Measurements from ENCODE around the gene CD300C. TPM values are rescaled to one million over a fixed set of nuclear protein-coding genes. Genes with fewer than 3 reads are reported as not detected.
"Not testable (repeated sequence)": the region's sequence is repeated elsewhere in the genome, so short reads cannot be mapped to it uniquely, and the experiment has no call there.

CD300C gene
- total RNA-seq, 3 donors from 2014 or later: 0.26 to 1.7 (median 0.95) TPM

- no peaks in the 10 kb centered on the region for H3K9me3 ChIP-seq
- ATAC-seq: peak; percentile 82
- H3K4me3 ChIP-seq: no peak overlapping the region
- intact Hi-C loops (cut with DNase I, micrococcal nuclease): no loop called here
- no peak for DNase-seq
- TF ChIP-seq, protein P1, sequence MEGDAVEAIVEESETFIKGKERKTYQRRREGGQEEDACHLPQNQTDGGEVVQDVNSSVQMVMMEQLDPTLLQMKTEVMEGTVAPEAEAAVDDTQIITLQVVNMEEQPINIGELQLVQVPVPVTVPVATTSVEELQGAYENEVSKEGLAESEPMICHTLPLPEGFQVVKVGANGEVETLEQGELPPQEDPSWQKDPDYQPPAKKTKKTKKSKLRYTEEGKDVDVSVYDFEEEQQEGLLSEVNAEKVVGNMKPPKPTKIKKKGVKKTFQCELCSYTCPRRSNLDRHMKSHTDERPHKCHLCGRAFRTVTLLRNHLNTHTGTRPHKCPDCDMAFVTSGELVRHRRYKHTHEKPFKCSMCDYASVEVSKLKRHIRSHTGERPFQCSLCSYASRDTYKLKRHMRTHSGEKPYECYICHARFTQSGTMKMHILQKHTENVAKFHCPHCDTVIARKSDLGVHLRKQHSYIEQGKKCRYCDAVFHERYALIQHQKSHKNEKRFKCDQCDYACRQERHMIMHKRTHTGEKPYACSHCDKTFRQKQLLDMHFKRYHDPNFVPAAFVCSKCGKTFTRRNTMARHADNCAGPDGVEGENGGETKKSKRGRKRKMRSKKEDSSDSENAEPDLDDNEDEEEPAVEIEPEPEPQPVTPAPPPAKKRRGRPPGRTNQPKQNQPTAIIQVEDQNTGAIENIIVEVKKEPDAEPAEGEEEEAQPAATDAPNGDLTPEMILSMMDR (IDR thresholded peaks at IDR 0.05): no peak
- no peaks in the 10 kb centered on the region for H3K4me1 ChIP-seq (ENCODE audit: low read depth)
- no peaks in the 10 kb centered on the region for H3K36me3 ChIP-seq (ENCODE audit: low read depth)
Measured at GRCh38 chr17:74584292-74585060, 38.6 kb upstream of the CD300C start.

DNA sequence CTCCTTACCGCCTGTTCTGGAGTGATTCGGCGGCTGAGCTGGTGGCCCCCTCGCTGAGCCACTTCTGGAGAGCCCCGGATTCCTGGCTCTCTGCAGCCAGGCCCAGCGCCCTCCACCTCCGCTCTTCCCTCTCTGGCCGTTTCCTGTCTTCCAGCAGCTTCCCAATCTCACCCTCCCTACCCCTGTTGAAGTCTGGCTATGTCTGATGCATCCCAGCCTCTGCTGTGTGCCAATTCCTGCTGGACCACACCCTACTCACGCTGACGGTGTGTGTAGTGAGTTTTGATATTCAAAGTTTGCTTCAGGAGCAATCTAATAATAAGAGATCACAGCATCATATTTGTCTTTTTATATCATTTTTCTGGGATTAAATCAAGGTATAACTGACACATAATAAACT lies 36.7 kb upstream of the CD300C start:
- H3K36me3 ChIP-seq (ENCODE audit: low read depth): no peaks in the 10 kb centered on the region
- H3K4me1 ChIP-seq (ENCODE audit: low read depth): no peaks in the 10 kb centered on the region
- ATAC-seq: peak; percentile 30
- no peaks in the 10 kb centered on the region for H3K9me3 ChIP-seq
- intact Hi-C loops (cut with DNase I, micrococcal nuclease): no loop called here
- no peak for DNase-seq
- H3K4me3 ChIP-seq: no peak overlapping the region
- TF ChIP-seq, protein P1 (IDR thresholded peaks at IDR 0.05): no peak

- Histone ChIP-seq H3K4me1 (ENCODE audit: low read depth) (no peaks in the 10 kb centered on the region), H3K36me3 (ENCODE audit: low read depth) (no peaks in the 10 kb centered on the region), H3K9me3 (no peaks in the 10 kb centered on the region), H3K4me3 (no peak overlapping the region)
- ATAC-seq (no peak), DNase-seq (no peak)
- intact Hi-C loops (cut with DNase I, micrococcal nuclease): no loop called here
- TF ChIP-seq, protein P1 (IDR thresholded peaks at IDR 0.05): no peak
Measured at GRCh38 chr17:74579900-74580299, 34.0 kb upstream of the CD300C start.

DNA sequence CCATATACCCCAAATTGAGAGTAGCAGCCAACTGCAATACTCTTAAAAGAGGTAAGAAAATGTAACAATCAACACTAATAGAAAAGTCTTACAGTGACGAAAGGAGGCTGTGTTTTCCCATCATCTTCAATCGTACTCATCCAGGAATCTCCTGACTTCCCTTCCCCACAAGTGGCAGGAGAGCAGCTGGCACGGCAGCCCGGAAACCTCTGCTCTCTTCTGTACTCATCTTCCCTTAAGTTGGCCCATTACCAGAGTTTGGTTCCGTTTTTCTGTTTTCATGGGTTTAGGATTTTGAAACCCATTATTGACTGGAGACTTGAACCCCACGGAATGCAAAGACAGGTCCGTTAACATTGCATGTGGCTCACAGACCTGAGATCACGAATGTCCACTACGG lies 33.1 kb upstream of the CD300C start:
- TF ChIP-seq, protein P1 (IDR thresholded peaks at IDR 0.05): no peak
- intact Hi-C loops (cut with DNase I, micrococcal nuclease): no loop called here
- Histone ChIP-seq H3K36me3 (ENCODE audit: low read depth) (no peaks in the 10 kb centered on the region), H3K4me3 (no peak overlapping the region), H3K9me3 (no peaks in the 10 kb centered on the region), H3K4me1 (ENCODE audit: low read depth) (no peaks in the 10 kb centered on the region)
- DNase-seq (no peak), ATAC-seq (no peak)

GRCh38 chr17:74574489-74575142 lies 28.7 kb upstream of the CD300C start:
- intact Hi-C loops (cut with DNase I, micrococcal nuclease): no loop called here
- peak in 1 of 3 donors; percentile 27 for DNase-seq
- H3K36me3 ChIP-seq (ENCODE audit: low read depth): no peaks in the 10 kb centered on the region
- no peak overlapping the region for H3K4me3 ChIP-seq
- TF ChIP-seq, protein P1 (IDR thresholded peaks at IDR 0.05): no peak
- H3K9me3 ChIP-seq: no peaks in the 10 kb centered on the region
- H3K4me1 ChIP-seq (ENCODE audit: low read depth): no peaks in the 10 kb centered on the region
- ATAC-seq: peak; percentile 94

GRCh38 chr17:74573635-74574034 lies 27.7 kb upstream of the CD300C start:
- ATAC-seq; H3K36me3 ChIP-seq (ENCODE audit: low read depth); intact Hi-C loops (cut with DNase I, micrococcal nuclease); H3K4me3 ChIP-seq; H3K9me3 ChIP-seq; H3K4me1 ChIP-seq (ENCODE audit: low read depth); DNase-seq: not testable (repeated sequence)

Measured in mucosa of descending colon (tissue), 3 donors.